ENCODE measurements around the gene SEPTIN10.

Gene SEPTIN10

DNA sequence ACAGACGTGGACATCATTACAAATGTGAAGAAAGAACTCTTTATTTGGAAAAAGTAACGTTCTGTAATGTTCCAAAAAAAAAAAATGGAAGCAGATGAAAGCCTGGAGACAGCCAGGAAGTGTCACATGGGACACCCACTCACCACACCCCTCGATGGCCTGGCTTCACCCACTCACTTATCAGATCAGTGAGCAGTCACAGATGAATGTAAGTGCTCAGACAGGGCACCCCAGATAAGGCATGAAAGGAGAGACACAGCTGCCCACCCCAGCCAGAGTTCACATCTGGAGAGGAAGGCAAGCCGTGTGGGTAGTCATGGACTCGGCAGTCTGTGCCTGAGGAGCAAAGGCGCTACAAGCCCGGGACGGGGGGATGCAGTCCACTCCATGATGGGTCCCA is 105.2 kb downstream of the SEPTIN10 start:
- Histone ChIP-seq H3K4me1 (ENCODE audit: control insufficient read depth, insufficient read depth, low read length) (no peaks in the 10 kb centered on the region), H3K27ac (ENCODE audit: extremely low read depth, low read depth, low read length) (no peak overlapping the region), H3K4me3 (ENCODE audit: low read depth, low read length) (no peak overlapping the region), H3K9me3 (ENCODE audit: control insufficient read depth, insufficient read depth, low read depth, low read length) (no peaks in the 10 kb centered on the region), H3K36me3 (ENCODE audit: control insufficient read depth in 2 of 2, insufficient read depth in 1 of 2, low read length in 2 of 2) (no peaks in the 10 kb centered on the region)
- ChIA-PET CTCF (interaction anchor here (1.0 to 2.5 kb wide), 6 partner anchors 9 to 381 kb away, joined by 4 to 15 read pairs (median 6); partner anchors contain the start of gene SH3RF3), POLR2A (no interaction called here)
- TF ChIP-seq ZFHX2 (tag by site-specific recombination; conservative IDR thresholded peaks at IDR 0.05) (0 out of 2 replicates have a peak, but pooled peaks have one; percentile 18), ZNF843 (tag by site-specific recombination; IDR thresholded peaks at IDR 0.05) (no peak)

DNA sequence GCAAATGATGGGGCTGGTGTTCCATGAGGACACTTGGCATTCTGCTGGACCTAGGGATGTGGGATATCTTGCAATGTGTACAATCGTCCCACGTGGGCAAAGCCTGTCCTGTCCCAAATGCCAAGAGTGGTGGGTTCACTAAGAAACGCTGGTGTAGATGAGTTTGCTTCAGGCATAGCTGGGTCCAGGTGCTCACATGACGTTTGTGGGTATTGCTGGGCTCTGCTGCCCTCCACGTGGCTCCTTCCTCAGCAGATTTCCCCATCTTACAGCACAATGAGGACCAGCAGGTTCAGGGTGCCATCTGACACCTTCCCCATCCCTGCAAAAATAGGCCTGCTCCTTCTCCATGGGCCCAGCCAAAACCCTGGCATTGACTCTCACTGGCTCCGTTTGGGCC is 105.9 kb downstream of the SEPTIN10 start:
- H3K4me3 ChIP-seq (ENCODE audit: low read depth, low read length): no peak overlapping the region
- H3K9me3 ChIP-seq (ENCODE audit: control insufficient read depth, insufficient read depth, low read depth, low read length): no peaks in the 10 kb centered on the region
- no peaks in the 10 kb centered on the region for H3K36me3 ChIP-seq (ENCODE audit: control insufficient read depth in 2 of 2, insufficient read depth in 1 of 2, low read length in 2 of 2)
- CTCF ChIA-PET: interaction anchor here (1.0 to 1.2 kb wide), 2 partner anchors 379 to 380 kb away, joined by 4 read pairs; partner anchors contain the start of gene SH3RF3
- no peaks in the 10 kb centered on the region for H3K4me1 ChIP-seq (ENCODE audit: control insufficient read depth, insufficient read depth, low read length)
- no peak overlapping the region for H3K27ac ChIP-seq (ENCODE audit: extremely low read depth, low read depth, low read length)
- POLR2A ChIA-PET: no interaction called here
- TF ChIP-seq, protein P1, sequence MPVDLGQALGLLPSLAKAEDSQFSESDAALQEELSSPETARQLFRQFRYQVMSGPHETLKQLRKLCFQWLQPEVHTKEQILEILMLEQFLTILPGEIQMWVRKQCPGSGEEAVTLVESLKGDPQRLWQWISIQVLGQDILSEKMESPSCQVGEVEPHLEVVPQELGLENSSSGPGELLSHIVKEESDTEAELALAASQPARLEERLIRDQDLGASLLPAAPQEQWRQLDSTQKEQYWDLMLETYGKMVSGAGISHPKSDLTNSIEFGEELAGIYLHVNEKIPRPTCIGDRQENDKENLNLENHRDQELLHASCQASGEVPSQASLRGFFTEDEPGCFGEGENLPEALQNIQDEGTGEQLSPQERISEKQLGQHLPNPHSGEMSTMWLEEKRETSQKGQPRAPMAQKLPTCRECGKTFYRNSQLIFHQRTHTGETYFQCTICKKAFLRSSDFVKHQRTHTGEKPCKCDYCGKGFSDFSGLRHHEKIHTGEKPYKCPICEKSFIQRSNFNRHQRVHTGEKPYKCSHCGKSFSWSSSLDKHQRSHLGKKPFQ (tag by site-specific recombination; IDR thresholded peaks at IDR 0.05): no peak
- TF ChIP-seq, protein P2, sequence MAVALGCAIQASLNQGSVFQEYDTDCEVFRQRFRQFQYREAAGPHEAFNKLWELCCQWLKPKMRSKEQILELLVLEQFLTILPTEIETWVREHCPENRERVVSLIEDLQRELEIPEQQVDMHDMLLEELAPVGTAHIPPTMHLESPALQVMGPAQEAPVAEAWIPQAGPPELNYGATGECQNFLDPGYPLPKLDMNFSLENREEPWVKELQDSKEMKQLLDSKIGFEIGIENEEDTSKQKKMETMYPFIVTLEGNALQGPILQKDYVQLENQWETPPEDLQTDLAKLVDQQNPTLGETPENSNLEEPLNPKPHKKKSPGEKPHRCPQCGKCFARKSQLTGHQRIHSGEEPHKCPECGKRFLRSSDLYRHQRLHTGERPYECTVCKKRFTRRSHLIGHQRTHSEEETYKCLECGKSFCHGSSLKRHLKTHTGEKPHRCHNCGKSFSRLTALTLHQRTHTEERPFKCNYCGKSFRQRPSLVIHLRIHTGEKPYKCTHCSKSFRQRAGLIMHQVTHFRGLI (tag by site-specific recombination; IDR thresholded peaks at IDR 0.05): no peak
- TF ChIP-seq, protein P3, sequence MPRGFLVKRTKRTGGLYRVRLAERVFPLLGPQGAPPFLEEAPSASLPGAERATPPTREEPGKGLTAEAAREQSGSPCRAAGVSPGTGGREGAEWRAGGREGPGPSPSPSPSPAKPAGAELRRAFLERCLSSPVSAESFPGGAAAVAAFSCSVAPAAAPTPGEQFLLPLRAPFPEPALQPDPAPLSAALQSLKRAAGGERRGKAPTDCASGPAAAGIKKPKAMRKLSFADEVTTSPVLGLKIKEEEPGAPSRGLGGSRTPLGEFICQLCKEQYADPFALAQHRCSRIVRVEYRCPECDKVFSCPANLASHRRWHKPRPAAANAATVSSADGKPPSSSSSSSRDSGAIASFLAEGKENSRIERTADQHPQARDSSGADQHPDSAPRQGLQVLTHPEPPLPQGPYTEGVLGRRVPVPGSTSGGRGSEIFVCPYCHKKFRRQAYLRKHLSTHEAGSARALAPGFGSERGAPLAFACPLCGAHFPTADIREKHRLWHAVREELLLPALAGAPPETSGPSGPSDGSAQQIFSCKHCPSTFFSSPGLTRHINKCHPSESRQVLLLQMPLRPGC (tag by site-specific recombination; IDR thresholded peaks at IDR 0.05): no peak
- no peak for TF ChIP-seq ZNF701 (tag by site-specific recombination; IDR thresholded peaks at IDR 0.05)
- TF ChIP-seq ZNF214 (tag by site-specific recombination; IDR thresholded peaks at IDR 0.05; ENCODE audit: borderline replicate concordance): no peak
- TF ChIP-seq ZNF114 (tag by site-specific recombination; IDR thresholded peaks at IDR 0.05): no peak
- TF ChIP-seq ZNF350 (tag by site-specific recombination; IDR thresholded peaks at IDR 0.05): no peak
- TF ChIP-seq ZNF843 (tag by site-specific recombination; IDR thresholded peaks at IDR 0.05): no peak
- TF ChIP-seq ZNF391 (tag by site-specific recombination; IDR thresholded peaks at IDR 0.05; ENCODE audit: borderline replicate concordance, low read depth): no peak
- no peak for TF ChIP-seq ZNF16 (tag by site-specific recombination; IDR thresholded peaks at IDR 0.05; ENCODE audit: low read depth)
- no peak for TF ChIP-seq ZBTB7A (tag by site-specific recombination; IDR thresholded peaks at IDR 0.05; ENCODE audit: low read depth)
- TF ChIP-seq EGR2 (tag by site-specific recombination; IDR thresholded peaks at IDR 0.05; ENCODE audit: low read depth): no peak
- TF ChIP-seq ZNF785 (tag by site-specific recombination; IDR thresholded peaks at IDR 0.05): no peak
- TF ChIP-seq ZNF530 (tag by site-specific recombination; IDR thresholded peaks at IDR 0.05; ENCODE audit: low read depth): no peak
- TF ChIP-seq ZNF830 (tag by site-specific recombination; IDR thresholded peaks at IDR 0.05; ENCODE audit: low read depth): no peak
- no peak for TF ChIP-seq MEIS1 (CRISPR knock-in tag; IDR thresholded peaks at IDR 0.05; ENCODE audit: borderline replicate concordance)

DNA sequence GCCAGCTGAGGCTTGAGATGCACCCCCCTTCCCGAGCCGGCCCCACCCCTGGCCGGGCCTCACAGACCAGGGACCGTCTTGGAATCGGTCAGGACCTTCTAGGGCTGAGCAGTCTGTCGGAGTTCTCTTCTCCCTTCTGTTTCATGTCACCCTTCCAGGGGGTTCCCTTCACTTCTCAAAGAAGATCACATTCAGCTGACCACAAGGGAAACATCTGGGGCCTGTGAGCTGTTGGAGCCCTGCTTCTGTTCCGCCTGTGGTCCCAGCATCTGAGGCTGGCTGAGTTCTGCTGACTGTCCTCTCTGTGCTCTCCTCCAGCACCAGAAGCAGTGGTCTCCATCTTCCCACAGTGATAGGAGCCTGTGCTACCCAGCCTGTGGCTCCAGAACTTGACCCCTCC is 106.5 kb downstream of the SEPTIN10 start:
- H3K4me1 ChIP-seq (ENCODE audit: control insufficient read depth, insufficient read depth, low read length): no peaks in the 10 kb centered on the region
- H3K36me3 ChIP-seq (ENCODE audit: control insufficient read depth in 2 of 2, insufficient read depth in 1 of 2, low read length in 2 of 2): no peaks in the 10 kb centered on the region
- H3K4me3 ChIP-seq (ENCODE audit: low read depth, low read length): no peak overlapping the region
- no peak overlapping the region for H3K27ac ChIP-seq (ENCODE audit: extremely low read depth, low read depth, low read length)
- ChIA-PET CTCF (no interaction called here), POLR2A (no interaction called here)
- no peaks in the 10 kb centered on the region for H3K9me3 ChIP-seq (ENCODE audit: control insufficient read depth, insufficient read depth, low read depth, low read length)
- TF ChIP-seq ZNF394 (tag by site-specific recombination; IDR thresholded peaks at IDR 0.05; ENCODE audit: borderline replicate concordance): no peak
- no peak for TF ChIP-seq ZNF239 (tag by site-specific recombination; IDR thresholded peaks at IDR 0.05)
- TF ChIP-seq ZNF600 (tag by site-specific recombination; IDR thresholded peaks at IDR 0.05): no peak
- no peak for TF ChIP-seq REPIN1 (tag by site-specific recombination; IDR thresholded peaks at IDR 0.05; ENCODE audit: low read depth)
- TF ChIP-seq ZNF660 (tag by site-specific recombination; IDR thresholded peaks at IDR 0.05): no peak
- TF ChIP-seq GLIS2 (tag by site-specific recombination; IDR thresholded peaks at IDR 0.05): no peak
- no peak for TF ChIP-seq GFI1B (tag by site-specific recombination; IDR thresholded peaks at IDR 0.05)
- TF ChIP-seq, protein P4, sequence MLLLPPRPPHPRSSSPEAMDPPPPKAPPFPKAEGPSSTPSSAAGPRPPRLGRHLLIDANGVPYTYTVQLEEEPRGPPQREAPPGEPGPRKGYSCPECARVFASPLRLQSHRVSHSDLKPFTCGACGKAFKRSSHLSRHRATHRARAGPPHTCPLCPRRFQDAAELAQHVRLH (tag by site-specific recombination; IDR thresholded peaks at IDR 0.05): no peak
- TF ChIP-seq, protein P5, sequence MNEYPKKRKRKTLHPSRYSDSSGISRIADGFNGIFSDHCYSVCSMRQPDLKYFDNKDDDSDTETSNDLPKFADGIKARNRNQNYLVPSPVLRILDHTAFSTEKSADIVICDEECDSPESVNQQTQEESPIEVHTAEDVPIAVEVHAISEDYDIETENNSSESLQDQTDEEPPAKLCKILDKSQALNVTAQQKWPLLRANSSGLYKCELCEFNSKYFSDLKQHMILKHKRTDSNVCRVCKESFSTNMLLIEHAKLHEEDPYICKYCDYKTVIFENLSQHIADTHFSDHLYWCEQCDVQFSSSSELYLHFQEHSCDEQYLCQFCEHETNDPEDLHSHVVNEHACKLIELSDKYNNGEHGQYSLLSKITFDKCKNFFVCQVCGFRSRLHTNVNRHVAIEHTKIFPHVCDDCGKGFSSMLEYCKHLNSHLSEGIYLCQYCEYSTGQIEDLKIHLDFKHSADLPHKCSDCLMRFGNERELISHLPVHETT (tag by site-specific recombination; IDR thresholded peaks at IDR 0.05): no peak
- no peak for TF ChIP-seq TRIM28 (IDR thresholded peaks at IDR 0.05; ENCODE audit: borderline replicate concordance, low read length)
- TF ChIP-seq ZSCAN30 (tag by site-specific recombination; IDR thresholded peaks at IDR 0.05): no peak
